Kidney (tissue), 14 donors: Measurements from ENCODE around the gene LAIR1. TPM values are rescaled to one million over a fixed set of nuclear protein-coding genes. Genes with fewer than 3 reads are reported as not detected.

Experiments
- DNase-seq, 5 donors: peaks; one replicate each; pipeline ENCODE4 v3.0.0-alpha.2; 2013 to 2020
- FAIRE-seq: peaks from 2 replicates; lab custom pipeline; 2012; peaks lifted over from hg19 to GRCh38; lab: Jason Lieb, UNC
- H3K27ac ChIP-seq, 2 donors: one replicate each; pipeline ENCODE4 v1.7.0; 2013; ENCODE audit warnings: low read depth in 2 of 2, low read length in 2 of 2, inconsistent platforms in 1 of 2
- H3K27me3 ChIP-seq: one replicate; pipeline ENCODE4 v1.7.1; 2013; ENCODE audit warnings: low read length, inconsistent platforms; ENCODE audit not compliant: control insufficient read depth, insufficient read depth
- H3K36me3 ChIP-seq, 3 donors: one replicate each; pipeline versions ENCODE4 v1.7.0 to v1.7.1; 2013; ENCODE audit warnings: low read length in 3 of 3, control low read depth in 1 of 3, inconsistent platforms in 1 of 3; ENCODE audit not compliant: insufficient read depth in 3 of 3, control insufficient read depth in 2 of 3
- H3K4me1 ChIP-seq, 3 donors: one replicate each; pipeline versions ENCODE4 v1.7.0 to v1.7.1; 2013; ENCODE audit warnings: low read length in 3 of 3, inconsistent platforms in 1 of 3, low read depth in 1 of 3; ENCODE audit not compliant: control insufficient read depth in 2 of 3, insufficient read depth in 2 of 3
- H3K4me3 ChIP-seq, 3 donors: one replicate each; pipeline versions ENCODE4 v1.7.0 to v1.8.1; 2013; ENCODE audit warnings: low read length in 3 of 3, control low read depth in 1 of 3, inconsistent platforms in 1 of 3
- H3K9ac ChIP-seq, 3 donors: one replicate each; pipeline versions ENCODE4 v1.7.0 to v1.7.1; 2013; ENCODE audit warnings: low read length in 3 of 3, control low read depth in 1 of 3, inconsistent platforms in 1 of 3
- H3K9me3 ChIP-seq, 3 donors: one replicate each; pipeline versions ENCODE4 v1.7.0 to v1.7.1; 2013; ENCODE audit warnings: low read length in 3 of 3, control low read depth in 1 of 3, inconsistent platforms in 1 of 3; ENCODE audit not compliant: control insufficient read depth in 2 of 3, insufficient read depth in 1 of 3
- intact Hi-C: fragments of 100-400 bp; cut with DNase I; formaldehyde crosslinking; loops from one replicate; pipeline ENCODE4 v1.11.1; 2022
- polyA plus RNA-seq: library from polyadenylated mRNA; stranded (reverse); fragments of 350-450 nt; fragmentation: Illumina TruSeq; extraction: RNeasy Lipid Tissue Mini Kit (QIAGEN cat#74804); gene quantifications from one replicate; pipeline ENCODE4 v1.2.3, GENCODE V29; 2014; ENCODE audit warnings: low read depth, low replicate concordance; ENCODE audit not compliant: insufficient read depth
- total RNA-seq: library from RNA; stranded (reverse); fragmentation: NEBNext Ultra II Directional; extraction: Animal tissue kit (Norgen Biotek cat#: 25700); gene quantifications from one replicate; pipeline ENCODE4 v1.2.1, GENCODE V29; 2021
- TF ChIP-seq, protein P1 (sequence below): IDR thresholded peaks from 3 replicates; pipeline ENCODE4 v1.5.1; 2012; ENCODE audit warnings: mild to moderate bottlenecking, moderate library complexity, borderline replicate concordance; ENCODE audit not compliant: insufficient read depth; ENCODE audit errors: extremely low read depth
- donor health status: control.
- donor health status: control.
- donor health status: control.
- donor health status: control.
- donor health status: control.
- donor health status: DM: yes; HTN: yes; CAD: no.
- donor health status: Normal renal cell carcinoma (clear cell type).

Gene LAIR1
- total and polyA plus RNA-seq, 2 donors from 2014 or later: 4.1 to 41.9 TPM

DNA sequence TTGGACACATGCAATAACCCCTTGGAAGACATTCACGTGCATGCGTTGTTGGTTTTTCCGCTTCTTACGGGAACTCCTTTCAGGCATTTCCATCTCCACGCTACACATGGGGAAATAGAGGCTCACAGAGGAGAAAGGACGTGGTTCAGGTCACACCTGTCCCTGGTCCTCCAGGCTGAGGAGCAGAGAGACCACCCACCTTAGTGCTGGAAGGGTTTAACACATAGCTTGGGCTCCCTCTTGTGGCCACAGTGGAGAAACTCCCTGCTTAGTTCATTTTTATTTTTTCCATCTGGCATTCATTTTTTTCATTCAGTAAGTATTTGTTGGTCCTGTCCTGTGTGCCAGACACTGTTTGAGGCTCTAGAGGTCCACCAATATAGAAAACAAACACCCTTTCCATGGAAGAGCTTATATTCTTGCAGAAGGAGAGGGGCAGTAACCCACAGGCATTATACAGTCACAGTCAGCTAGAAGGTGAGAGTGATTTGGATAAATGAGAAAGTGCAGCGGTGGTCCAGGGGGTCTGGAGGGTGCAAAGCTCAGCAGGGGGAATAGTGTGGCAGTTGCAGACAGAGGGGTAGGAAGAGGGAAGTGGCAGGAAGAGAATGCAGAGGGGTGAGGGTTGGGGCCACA lies 26.3 kb upstream of the LAIR1 start:
- intact Hi-C loops: no loop called here
- Histone ChIP-seq H3K27ac (no peak overlapping the region), H3K36me3 (no peaks in the 10 kb centered on the region), H3K27me3 (peaks cover 5% of the 10 kb centered on the region), H3K4me1 (no peaks in the 10 kb centered on the region), H3K9ac (no peak overlapping the region), H3K4me3 (no peak overlapping the region), H3K9me3 (no peaks in the 10 kb centered on the region)
- DNase-seq: peak in 4 of 5 donors; percentile 67 to 94 (median 78)
- TF ChIP-seq, protein P1, sequence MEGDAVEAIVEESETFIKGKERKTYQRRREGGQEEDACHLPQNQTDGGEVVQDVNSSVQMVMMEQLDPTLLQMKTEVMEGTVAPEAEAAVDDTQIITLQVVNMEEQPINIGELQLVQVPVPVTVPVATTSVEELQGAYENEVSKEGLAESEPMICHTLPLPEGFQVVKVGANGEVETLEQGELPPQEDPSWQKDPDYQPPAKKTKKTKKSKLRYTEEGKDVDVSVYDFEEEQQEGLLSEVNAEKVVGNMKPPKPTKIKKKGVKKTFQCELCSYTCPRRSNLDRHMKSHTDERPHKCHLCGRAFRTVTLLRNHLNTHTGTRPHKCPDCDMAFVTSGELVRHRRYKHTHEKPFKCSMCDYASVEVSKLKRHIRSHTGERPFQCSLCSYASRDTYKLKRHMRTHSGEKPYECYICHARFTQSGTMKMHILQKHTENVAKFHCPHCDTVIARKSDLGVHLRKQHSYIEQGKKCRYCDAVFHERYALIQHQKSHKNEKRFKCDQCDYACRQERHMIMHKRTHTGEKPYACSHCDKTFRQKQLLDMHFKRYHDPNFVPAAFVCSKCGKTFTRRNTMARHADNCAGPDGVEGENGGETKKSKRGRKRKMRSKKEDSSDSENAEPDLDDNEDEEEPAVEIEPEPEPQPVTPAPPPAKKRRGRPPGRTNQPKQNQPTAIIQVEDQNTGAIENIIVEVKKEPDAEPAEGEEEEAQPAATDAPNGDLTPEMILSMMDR: peak; percentile 43
- FAIRE-seq: no peak

DNA sequence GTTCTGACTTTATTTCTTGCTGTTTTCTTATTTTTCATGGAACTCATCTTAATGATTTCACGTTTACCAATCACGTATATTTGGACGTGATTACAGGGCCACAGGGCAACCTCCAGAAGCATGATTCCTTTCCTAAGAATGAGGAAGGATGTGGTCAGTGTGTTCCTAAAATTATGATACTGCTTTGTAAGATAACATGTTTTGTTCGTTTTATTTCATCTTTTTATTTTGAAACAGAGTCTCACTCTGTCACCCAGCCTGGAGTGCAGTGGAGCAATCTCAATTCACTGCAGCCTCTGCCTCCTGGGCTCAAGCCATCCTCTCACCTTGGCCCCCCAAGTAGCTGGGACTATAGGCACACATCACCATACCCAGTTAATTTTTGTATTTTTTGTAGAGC lies 24.8 kb upstream of the LAIR1 start:
- Histone ChIP-seq H3K4me1 (no peaks in the 10 kb centered on the region), H3K9me3 (no peaks in the 10 kb centered on the region), H3K27ac (no peak overlapping the region), H3K36me3 (no peaks in the 10 kb centered on the region), H3K4me3 (no peak overlapping the region), H3K9ac (no peak overlapping the region), H3K27me3 (peaks cover 6% of the 10 kb centered on the region)
- TF ChIP-seq, protein P1: no peak
- no peak for DNase-seq
- intact Hi-C loops: no loop called here
- FAIRE-seq: no peak

DNA sequence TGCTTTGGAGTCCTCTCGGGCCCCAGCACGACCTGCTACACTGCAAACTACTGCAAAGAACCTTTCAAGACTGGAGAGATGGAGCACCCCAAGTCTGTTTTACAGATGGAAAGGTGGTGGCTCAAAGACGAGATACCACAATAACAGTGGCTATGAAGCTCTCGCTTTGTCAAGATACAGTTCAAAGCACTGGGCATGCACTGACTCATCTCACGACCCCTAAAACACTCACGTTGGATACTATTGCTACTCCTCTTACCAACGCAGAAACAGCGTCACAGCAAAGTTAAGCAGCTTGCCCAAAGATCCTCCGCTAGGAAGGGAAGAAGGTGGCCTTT lies 24.0 kb upstream of the LAIR1 start:
- no peak overlapping the region for H3K27ac ChIP-seq
- H3K36me3 ChIP-seq: no peaks in the 10 kb centered on the region
- no peak overlapping the region for H3K9ac ChIP-seq
- peaks cover 6% of the 10 kb centered on the region for H3K27me3 ChIP-seq
- DNase-seq (no peak), FAIRE-seq (no peak)
- intact Hi-C loops: no loop called here
- TF ChIP-seq, protein P1: no peak
- no peaks in the 10 kb centered on the region for H3K9me3 ChIP-seq
- H3K4me1 ChIP-seq: no peaks in the 10 kb centered on the region
- H3K4me3 ChIP-seq: no peak overlapping the region
